WTC11 (cell line): Measurements from ENCODE around the gene FERMT2. TPM values are rescaled to one million over a fixed set of nuclear protein-coding genes. Genes with fewer than 3 reads are reported as not detected.

ENCODE experiments used
- ATAC-seq: fragments of 200-7000 bp; cut with Tn5 transposase; 2 replicates; pipeline ENCODE4 v1.10.0; 2021; ENCODE audit warnings: mild to moderate bottlenecking, moderate library complexity
- CTCF ChIA-PET: fragments of 300-600 bp; sonication (Branson Sonifier 250); formaldehyde crosslinking; loops from one replicate; lab custom pipeline; 2021; ENCODE audit warnings: antibody characterized with exemption; lab: Charles Lee
- POLR2A ChIA-PET: fragments of 350-600 bp; sonication (Branson Sonifier 250); formaldehyde crosslinking; loops from one replicate; lab custom pipeline; 2021; ENCODE audit warnings: antibody characterized with exemption; lab: Charles Lee
- DNase-seq: peaks from one replicate; pipeline ENCODE4 v3.0.0; 2021; ENCODE audit warnings: low spot score
- H3K27ac Mint-ChIP-seq: 2 replicates; pipeline ENCODE4 v1.8.0; 2021; ENCODE audit warnings: mixed read lengths
- H3K27me3 Mint-ChIP-seq: 2 replicates; pipeline ENCODE4 v1.8.0; 2021; ENCODE audit warnings: low read depth, mild to moderate bottlenecking, moderate library complexity, mixed read lengths
- H3K36me3 Mint-ChIP-seq: 2 replicates; pipeline ENCODE4 v1.8.0; 2021; ENCODE audit warnings: mixed read lengths
- H3K4me1 Mint-ChIP-seq: 2 replicates; pipeline ENCODE4 v1.8.0; 2022; ENCODE audit warnings: mixed read lengths
- H3K4me3 Mint-ChIP-seq: 2 replicates; pipeline ENCODE4 v1.8.0; 2021; ENCODE audit warnings: mild to moderate bottlenecking, moderate library complexity, mixed read lengths
- H3K9me3 Mint-ChIP-seq: 2 replicates; pipeline ENCODE4 v1.8.0; 2021; ENCODE audit warnings: mixed read lengths
- CBFB ChIP-seq: sonication (generic); formaldehyde crosslinking; IDR thresholded peaks from 2 replicates; pipeline ENCODE4 v1.8.1; 2022; ENCODE audit warnings: mild to moderate bottlenecking, low read depth, missing genetic modification reagents
- ELF4 ChIP-seq: sonication (generic); formaldehyde crosslinking; IDR thresholded peaks from 2 replicates; pipeline ENCODE4 v1.8.1; 2022; ENCODE audit warnings: low read depth, mild to moderate bottlenecking, moderate library complexity, missing genetic modification reagents
- GABPB1 ChIP-seq: sonication (generic); formaldehyde crosslinking; IDR thresholded peaks from 2 replicates; pipeline ENCODE4 v1.8.1; 2023; ENCODE audit warnings: mild to moderate bottlenecking, missing genetic modification reagents
- OVOL2 ChIP-seq: fragments of 250-450 bp; sonication (Bioruptor Pico); IDR thresholded peaks from 2 replicates; pipeline ENCODE4 v1.9.0; 2021; ENCODE audit warnings: mild to moderate bottlenecking, borderline replicate concordance
- TEAD1 ChIP-seq: sonication (generic); formaldehyde crosslinking; IDR thresholded peaks from 2 replicates; pipeline ENCODE4 v1.8.0; 2022; ENCODE audit warnings: mild to moderate bottlenecking, missing genetic modification reagents
- ZNF232 ChIP-seq: sonication (generic); formaldehyde crosslinking; IDR thresholded peaks from 2 replicates; pipeline ENCODE4 v1.8.0; 2022; ENCODE audit warnings: mild to moderate bottlenecking, missing genetic modification reagents
- total RNA-seq: library from RNA; stranded (reverse); gene quantifications from 3 replicates; pipeline ENCODE4 v1.2.3, GENCODE V29; 2021
- TF ChIP-seq, protein P1 (sequence below): sonication (generic); formaldehyde crosslinking; IDR thresholded peaks from 2 replicates; pipeline ENCODE4 v1.8.0; 2023; ENCODE audit warnings: missing genetic modification reagents, mild to moderate bottlenecking, borderline replicate concordance
- TF ChIP-seq, protein P2 (sequence below): fragments of 250-450 bp; sonication (Bioruptor Pico); IDR thresholded peaks from 2 replicates; pipeline ENCODE4 v1.9.0; 2021; ENCODE audit warnings: mild to moderate bottlenecking, borderline replicate concordance
- TF ChIP-seq, protein P3 (sequence below): sonication (generic); formaldehyde crosslinking; conservative IDR thresholded peaks from 2 replicates; pipeline ENCODE4 v1.8.1; 2023; ENCODE audit warnings: mild to moderate bottlenecking, low read depth, missing genetic modification reagents, moderate library complexity
- TF ChIP-seq, protein P4 (sequence below): fragments of 250-450 bp; sonication (Bioruptor Pico); IDR thresholded peaks from 2 replicates; pipeline ENCODE4 v1.9.0; 2021; ENCODE audit warnings: mild to moderate bottlenecking

FERMT2 gene
- total RNA-seq, 1 experiment from 2014 or later, result 92.8 TPM

DNA sequence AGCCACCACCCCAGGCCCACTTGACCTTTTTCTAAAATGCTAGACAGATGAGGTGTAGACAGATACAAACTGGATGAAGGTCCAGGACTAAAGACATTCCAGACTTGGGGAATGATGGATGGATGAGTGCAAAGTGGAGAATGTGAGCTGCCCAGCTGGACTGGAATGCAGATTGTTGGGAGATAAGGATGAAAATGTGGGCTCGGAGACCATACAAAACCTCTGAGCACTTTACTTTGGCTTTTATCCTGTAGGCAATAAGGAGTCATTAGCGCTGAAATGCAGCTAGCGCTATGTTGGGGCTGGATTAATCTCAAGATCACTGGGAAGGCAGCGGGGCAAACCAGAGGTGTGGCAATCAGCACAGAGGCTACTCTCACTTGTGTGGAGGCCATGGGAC is 94.7 kb downstream of the FERMT2 start:
- Mint-ChIP-seq H3K4me3 (no peak overlapping the region), H3K27me3 (no peaks in the 10 kb centered on the region), H3K27ac (peak overlapping the region; percentile 4; the same call in 1 of the 2 replicates), H3K9me3 (0 out of 2 replicates have a peak, but pooled peaks cover 4% of the 10 kb centered on the region), H3K36me3 (peaks cover 47% of the 10 kb centered on the region), H3K4me1 (peaks cover 26% of the 10 kb centered on the region)
- DNase-seq (no peak), ATAC-seq (no peak)
- POLR2A ChIA-PET, result interaction anchor here (0.6 kb wide), 1 partner anchor 83 kb away, joined by 4 read pairs; no protein-coding TSS in a partner anchor
- no peak for TF ChIP-seq OVOL2 (CRISPR knock-in tag)
- TF ChIP-seq, protein P1, sequence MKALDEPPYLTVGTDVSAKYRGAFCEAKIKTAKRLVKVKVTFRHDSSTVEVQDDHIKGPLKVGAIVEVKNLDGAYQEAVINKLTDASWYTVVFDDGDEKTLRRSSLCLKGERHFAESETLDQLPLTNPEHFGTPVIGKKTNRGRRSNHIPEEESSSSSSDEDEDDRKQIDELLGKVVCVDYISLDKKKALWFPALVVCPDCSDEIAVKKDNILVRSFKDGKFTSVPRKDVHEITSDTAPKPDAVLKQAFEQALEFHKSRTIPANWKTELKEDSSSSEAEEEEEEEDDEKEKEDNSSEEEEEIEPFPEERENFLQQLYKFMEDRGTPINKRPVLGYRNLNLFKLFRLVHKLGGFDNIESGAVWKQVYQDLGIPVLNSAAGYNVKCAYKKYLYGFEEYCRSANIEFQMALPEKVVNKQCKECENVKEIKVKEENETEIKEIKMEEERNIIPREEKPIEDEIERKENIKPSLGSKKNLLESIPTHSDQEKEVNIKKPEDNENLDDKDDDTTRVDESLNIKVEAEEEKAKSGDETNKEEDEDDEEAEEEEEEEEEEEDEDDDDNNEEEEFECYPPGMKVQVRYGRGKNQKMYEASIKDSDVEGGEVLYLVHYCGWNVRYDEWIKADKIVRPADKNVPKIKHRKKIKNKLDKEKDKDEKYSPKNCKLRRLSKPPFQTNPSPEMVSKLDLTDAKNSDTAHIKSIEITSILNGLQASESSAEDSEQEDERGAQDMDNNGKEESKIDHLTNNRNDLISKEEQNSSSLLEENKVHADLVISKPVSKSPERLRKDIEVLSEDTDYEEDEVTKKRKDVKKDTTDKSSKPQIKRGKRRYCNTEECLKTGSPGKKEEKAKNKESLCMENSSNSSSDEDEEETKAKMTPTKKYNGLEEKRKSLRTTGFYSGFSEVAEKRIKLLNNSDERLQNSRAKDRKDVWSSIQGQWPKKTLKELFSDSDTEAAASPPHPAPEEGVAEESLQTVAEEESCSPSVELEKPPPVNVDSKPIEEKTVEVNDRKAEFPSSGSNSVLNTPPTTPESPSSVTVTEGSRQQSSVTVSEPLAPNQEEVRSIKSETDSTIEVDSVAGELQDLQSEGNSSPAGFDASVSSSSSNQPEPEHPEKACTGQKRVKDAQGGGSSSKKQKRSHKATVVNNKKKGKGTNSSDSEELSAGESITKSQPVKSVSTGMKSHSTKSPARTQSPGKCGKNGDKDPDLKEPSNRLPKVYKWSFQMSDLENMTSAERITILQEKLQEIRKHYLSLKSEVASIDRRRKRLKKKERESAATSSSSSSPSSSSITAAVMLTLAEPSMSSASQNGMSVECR (CRISPR knock-in tag), result no peak
- TF ChIP-seq, protein P2, sequence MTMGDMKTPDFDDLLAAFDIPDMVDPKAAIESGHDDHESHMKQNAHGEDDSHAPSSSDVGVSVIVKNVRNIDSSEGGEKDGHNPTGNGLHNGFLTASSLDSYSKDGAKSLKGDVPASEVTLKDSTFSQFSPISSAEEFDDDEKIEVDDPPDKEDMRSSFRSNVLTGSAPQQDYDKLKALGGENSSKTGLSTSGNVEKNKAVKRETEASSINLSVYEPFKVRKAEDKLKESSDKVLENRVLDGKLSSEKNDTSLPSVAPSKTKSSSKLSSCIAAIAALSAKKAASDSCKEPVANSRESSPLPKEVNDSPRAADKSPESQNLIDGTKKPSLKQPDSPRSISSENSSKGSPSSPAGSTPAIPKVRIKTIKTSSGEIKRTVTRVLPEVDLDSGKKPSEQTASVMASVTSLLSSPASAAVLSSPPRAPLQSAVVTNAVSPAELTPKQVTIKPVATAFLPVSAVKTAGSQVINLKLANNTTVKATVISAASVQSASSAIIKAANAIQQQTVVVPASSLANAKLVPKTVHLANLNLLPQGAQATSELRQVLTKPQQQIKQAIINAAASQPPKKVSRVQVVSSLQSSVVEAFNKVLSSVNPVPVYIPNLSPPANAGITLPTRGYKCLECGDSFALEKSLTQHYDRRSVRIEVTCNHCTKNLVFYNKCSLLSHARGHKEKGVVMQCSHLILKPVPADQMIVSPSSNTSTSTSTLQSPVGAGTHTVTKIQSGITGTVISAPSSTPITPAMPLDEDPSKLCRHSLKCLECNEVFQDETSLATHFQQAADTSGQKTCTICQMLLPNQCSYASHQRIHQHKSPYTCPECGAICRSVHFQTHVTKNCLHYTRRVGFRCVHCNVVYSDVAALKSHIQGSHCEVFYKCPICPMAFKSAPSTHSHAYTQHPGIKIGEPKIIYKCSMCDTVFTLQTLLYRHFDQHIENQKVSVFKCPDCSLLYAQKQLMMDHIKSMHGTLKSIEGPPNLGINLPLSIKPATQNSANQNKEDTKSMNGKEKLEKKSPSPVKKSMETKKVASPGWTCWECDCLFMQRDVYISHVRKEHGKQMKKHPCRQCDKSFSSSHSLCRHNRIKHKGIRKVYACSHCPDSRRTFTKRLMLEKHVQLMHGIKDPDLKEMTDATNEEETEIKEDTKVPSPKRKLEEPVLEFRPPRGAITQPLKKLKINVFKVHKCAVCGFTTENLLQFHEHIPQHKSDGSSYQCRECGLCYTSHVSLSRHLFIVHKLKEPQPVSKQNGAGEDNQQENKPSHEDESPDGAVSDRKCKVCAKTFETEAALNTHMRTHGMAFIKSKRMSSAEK, result no peak
- no peak for TF ChIP-seq ZNF232
- CTCF ChIA-PET, result no interaction called here

DNA sequence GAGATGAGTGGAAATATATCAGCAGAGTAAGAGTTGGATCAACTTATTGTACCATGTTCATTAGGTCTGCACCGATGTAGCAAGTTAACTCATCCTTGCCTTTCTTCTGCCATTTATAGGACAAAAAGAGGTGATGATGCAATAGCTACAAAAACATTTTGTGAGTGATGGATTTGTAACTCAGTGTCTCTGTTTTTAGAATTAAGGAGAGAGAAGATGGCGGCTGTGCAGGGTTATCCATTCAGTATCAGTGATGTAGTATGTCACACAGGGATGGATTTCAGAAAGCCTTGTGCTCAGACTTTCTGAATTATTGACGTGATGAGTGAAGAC is 97.4 kb downstream of the FERMT2 start:
- no peaks in the 10 kb centered on the region for H3K9me3 Mint-ChIP-seq

DNA sequence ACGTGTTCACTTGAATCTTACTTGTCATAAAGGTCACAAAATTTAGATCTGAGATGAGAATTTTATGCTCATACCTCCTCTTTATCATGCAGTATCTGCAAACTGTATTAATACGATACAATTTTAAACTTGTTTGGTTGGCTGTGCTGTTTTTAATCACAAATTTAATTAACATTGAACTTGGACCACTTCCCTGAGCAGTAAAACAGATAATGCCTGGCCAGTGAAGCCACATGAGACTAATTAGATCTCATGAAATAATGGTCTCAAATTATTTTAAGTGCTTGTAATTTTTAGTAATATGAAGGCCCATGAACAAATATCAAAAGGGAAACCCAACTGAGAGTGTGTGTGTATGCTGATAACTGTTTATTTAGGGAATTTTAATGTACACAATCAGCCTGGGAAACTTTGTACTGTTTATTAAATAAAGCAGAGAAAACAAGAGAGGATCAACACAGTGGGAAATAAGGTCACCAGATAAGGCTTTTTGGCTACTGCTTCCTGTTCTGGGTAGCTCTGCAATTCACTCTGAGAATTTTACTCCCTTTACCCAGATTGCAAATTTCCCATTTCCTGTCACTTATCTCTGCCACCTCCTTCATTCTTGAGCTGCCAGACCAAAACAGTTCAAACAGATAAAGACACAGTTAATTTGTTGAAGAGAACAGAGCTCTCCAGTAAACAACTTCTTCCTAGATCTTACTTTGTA is 97.9 kb downstream of the FERMT2 start:
- Mint-ChIP-seq H3K36me3 (peaks cover 17% of the 10 kb centered on the region), H3K9me3 (no peaks in the 10 kb centered on the region), H3K27me3 (no peaks in the 10 kb centered on the region), H3K27ac (peak overlapping the region; percentile 46), H3K4me3 (no peak overlapping the region), H3K4me1 (peaks cover 26% of the 10 kb centered on the region)
- DNase-seq (no peak), ATAC-seq (peak; percentile 43; the same call in 1 of the 2 replicates)
- ChIA-PET CTCF (interaction anchor here (1.0 kb wide), 1 partner anchor 108 kb away, joined by 3 read pairs; no protein-coding TSS in a partner anchor), POLR2A (no interaction called here)
- TF ChIP-seq, protein P3, sequence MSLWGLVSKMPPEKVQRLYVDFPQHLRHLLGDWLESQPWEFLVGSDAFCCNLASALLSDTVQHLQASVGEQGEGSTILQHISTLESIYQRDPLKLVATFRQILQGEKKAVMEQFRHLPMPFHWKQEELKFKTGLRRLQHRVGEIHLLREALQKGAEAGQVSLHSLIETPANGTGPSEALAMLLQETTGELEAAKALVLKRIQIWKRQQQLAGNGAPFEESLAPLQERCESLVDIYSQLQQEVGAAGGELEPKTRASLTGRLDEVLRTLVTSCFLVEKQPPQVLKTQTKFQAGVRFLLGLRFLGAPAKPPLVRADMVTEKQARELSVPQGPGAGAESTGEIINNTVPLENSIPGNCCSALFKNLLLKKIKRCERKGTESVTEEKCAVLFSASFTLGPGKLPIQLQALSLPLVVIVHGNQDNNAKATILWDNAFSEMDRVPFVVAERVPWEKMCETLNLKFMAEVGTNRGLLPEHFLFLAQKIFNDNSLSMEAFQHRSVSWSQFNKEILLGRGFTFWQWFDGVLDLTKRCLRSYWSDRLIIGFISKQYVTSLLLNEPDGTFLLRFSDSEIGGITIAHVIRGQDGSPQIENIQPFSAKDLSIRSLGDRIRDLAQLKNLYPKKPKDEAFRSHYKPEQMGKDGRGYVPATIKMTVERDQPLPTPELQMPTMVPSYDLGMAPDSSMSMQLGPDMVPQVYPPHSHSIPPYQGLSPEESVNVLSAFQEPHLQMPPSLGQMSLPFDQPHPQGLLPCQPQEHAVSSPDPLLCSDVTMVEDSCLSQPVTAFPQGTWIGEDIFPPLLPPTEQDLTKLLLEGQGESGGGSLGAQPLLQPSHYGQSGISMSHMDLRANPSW (CRISPR knock-in tag), result no peak
- TF ChIP-seq CBFB (CRISPR knock-in tag) (no peak), ELF4 (CRISPR knock-in tag) (no peak), TEAD1 (CRISPR knock-in tag) (no peak)
- TF ChIP-seq, protein P4, sequence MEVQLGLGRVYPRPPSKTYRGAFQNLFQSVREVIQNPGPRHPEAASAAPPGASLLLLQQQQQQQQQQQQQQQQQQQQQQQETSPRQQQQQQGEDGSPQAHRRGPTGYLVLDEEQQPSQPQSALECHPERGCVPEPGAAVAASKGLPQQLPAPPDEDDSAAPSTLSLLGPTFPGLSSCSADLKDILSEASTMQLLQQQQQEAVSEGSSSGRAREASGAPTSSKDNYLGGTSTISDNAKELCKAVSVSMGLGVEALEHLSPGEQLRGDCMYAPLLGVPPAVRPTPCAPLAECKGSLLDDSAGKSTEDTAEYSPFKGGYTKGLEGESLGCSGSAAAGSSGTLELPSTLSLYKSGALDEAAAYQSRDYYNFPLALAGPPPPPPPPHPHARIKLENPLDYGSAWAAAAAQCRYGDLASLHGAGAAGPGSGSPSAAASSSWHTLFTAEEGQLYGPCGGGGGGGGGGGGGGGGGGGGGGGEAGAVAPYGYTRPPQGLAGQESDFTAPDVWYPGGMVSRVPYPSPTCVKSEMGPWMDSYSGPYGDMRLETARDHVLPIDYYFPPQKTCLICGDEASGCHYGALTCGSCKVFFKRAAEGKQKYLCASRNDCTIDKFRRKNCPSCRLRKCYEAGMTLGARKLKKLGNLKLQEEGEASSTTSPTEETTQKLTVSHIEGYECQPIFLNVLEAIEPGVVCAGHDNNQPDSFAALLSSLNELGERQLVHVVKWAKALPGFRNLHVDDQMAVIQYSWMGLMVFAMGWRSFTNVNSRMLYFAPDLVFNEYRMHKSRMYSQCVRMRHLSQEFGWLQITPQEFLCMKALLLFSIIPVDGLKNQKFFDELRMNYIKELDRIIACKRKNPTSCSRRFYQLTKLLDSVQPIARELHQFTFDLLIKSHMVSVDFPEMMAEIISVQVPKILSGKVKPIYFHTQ, result no peak

More for the DNA sequence above, 97.4 kb downstream of the FERMT2 start:
- ChIA-PET CTCF (interaction anchor here (1.0 kb wide), 1 partner anchor 108 kb away, joined by 3 read pairs; no protein-coding TSS in a partner anchor), POLR2A (no interaction called here)
- peak; percentile 52; the same call in 1 of the 2 replicates for TF ChIP-seq GABPB1 (CRISPR knock-in tag)
- TF ChIP-seq, protein P3 (CRISPR knock-in tag), result no peak
- Mint-ChIP-seq H3K4me1 (peaks cover 24% of the 10 kb centered on the region), H3K27ac (peak overlapping the region; percentile 21), H3K36me3 (peaks cover 22% of the 10 kb centered on the region), H3K4me3 (no peak overlapping the region), H3K27me3 (no peaks in the 10 kb centered on the region)
- no peak for ATAC-seq
- DNase-seq, result no peak
